RWPE2 (cell line): ENCODE measurements around the gene RNF31.

ENCODE experiments used
- ATAC-seq: fragments of 200-7000 bp; cut with Tn5 transposase; 3 replicates; pipeline ENCODE4 v1.9.1; 2021; ENCODE audit warnings: low read depth
- DNase-seq: peaks from one replicate; pipeline ENCODE4 v3.0.0-alpha.2; 2020; ENCODE audit warnings: low spot score
- H3K27ac ChIP-seq: fragments of 450-650 bp; 2 replicates; pipeline ENCODE4 v1.5.1; 2017; ENCODE audit warnings: mild to moderate bottlenecking; ENCODE audit not compliant: poor library complexity, severe bottlenecking
- H3K27me3 ChIP-seq: fragments of 250-450 bp; sonication (Bioruptor Pico); 2 replicates; pipeline ENCODE4 v1.5.1; 2021; ENCODE audit warnings: mild to moderate bottlenecking, moderate library complexity; ENCODE audit not compliant: insufficient read depth, poor library complexity, severe bottlenecking
- H3K36me3 ChIP-seq: fragments of 250-450 bp; sonication (Bioruptor Pico); 2 replicates; pipeline ENCODE4 v1.5.1; 2020; ENCODE audit warnings: low read depth, mild to moderate bottlenecking, moderate library complexity
- H3K4me1 ChIP-seq: fragments of 250-450 bp; sonication (Bioruptor Pico); 2 replicates; pipeline ENCODE4 v1.5.1; 2021; ENCODE audit warnings: mild to moderate bottlenecking, moderate library complexity; ENCODE audit not compliant: insufficient read depth, poor library complexity, severe bottlenecking
- H3K4me3 ChIP-seq: fragments of 250-450 bp; sonication (Bioruptor Pico); 2 replicates; pipeline ENCODE4 v1.5.1; 2021; ENCODE audit warnings: mild to moderate bottlenecking, moderate library complexity; ENCODE audit not compliant: severe bottlenecking
- H3K9me3 ChIP-seq: fragments of 250-450 bp; sonication (Bioruptor Pico); 2 replicates; pipeline ENCODE4 v1.5.1; 2021; ENCODE audit warnings: mild to moderate bottlenecking, moderate library complexity; ENCODE audit not compliant: severe bottlenecking
- TF ChIP-seq, protein P1 (sequence below): fragments of 450-650 bp; IDR thresholded peaks from one replicate; pipeline ENCODE4 v1.5.1; 2017; ENCODE audit warnings: mild to moderate bottlenecking, moderate library complexity; ENCODE audit not compliant: poor library complexity, severe bottlenecking

Gene RNF31

DNA sequence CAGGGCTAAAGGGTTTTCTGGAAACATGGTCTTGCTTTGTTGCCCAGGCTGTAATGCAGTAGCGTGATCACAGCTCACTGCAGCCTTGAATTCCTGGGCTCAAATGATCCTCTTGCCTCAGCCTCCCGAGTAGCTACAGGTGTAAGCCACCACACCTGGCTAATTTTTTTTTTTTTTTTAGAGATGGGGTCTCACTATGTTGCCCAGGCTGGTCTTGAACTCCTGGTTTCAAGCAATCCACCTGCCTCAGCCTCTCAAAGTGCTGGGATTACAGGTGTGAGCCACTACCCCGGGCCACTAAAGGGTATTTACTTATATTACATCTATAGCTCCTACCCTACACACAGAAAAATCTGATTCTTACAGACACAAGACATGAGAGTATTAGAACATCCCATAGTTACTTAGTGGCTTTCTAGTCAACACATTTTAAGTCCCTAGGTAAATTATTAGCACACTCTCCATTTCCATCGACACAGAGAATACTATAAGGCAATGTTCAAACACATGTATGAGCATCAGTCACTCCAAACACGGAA is 38.9 kb upstream of the RNF31 start:
- DNase-seq: no peak
- ATAC-seq: peak; percentile 3; the same call in 1 of the 3 replicates
- peaks cover 9% of the 10 kb centered on the region for H3K36me3 ChIP-seq
- TF ChIP-seq, protein P1, sequence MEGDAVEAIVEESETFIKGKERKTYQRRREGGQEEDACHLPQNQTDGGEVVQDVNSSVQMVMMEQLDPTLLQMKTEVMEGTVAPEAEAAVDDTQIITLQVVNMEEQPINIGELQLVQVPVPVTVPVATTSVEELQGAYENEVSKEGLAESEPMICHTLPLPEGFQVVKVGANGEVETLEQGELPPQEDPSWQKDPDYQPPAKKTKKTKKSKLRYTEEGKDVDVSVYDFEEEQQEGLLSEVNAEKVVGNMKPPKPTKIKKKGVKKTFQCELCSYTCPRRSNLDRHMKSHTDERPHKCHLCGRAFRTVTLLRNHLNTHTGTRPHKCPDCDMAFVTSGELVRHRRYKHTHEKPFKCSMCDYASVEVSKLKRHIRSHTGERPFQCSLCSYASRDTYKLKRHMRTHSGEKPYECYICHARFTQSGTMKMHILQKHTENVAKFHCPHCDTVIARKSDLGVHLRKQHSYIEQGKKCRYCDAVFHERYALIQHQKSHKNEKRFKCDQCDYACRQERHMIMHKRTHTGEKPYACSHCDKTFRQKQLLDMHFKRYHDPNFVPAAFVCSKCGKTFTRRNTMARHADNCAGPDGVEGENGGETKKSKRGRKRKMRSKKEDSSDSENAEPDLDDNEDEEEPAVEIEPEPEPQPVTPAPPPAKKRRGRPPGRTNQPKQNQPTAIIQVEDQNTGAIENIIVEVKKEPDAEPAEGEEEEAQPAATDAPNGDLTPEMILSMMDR: no peak
- H3K27ac ChIP-seq: no peak overlapping the region
- H3K9me3 ChIP-seq: no peaks in the 10 kb centered on the region
- no peaks in the 10 kb centered on the region for H3K27me3 ChIP-seq
- peaks cover 29% of the 10 kb centered on the region for H3K4me1 ChIP-seq
- H3K4me3 ChIP-seq: no peak overlapping the region

DNA sequence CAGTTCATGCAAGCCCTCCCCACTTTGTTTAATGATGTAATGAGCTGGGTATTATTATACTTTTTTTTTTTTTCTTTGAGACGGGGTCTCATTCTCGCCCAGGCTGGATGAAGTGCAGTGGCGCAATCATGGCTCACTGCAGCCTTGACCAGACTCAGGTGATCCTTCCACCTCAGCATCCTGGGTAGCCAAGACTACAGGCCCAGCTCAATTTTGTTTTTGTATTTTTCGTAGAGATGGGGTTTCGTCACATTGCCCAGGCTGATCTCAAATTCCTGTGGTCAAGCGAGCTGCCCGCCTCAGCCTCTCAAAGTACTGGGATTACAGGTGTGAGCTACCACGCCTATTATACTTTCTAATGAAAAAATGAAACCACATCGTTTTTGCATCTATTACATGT is 37.2 kb upstream of the RNF31 start:
- TF ChIP-seq, protein P1: no peak
- H3K4me3 ChIP-seq: no peak overlapping the region
- ATAC-seq (no peak), DNase-seq (no peak)
- H3K9me3 ChIP-seq: no peaks in the 10 kb centered on the region
- H3K27ac ChIP-seq: peak overlapping the region; percentile 11
- peaks cover 29% of the 10 kb centered on the region for H3K4me1 ChIP-seq
- H3K36me3 ChIP-seq: 0 out of 2 replicates have a peak, but pooled peaks cover under 1% of the 10 kb centered on the region
- H3K27me3 ChIP-seq: no peaks in the 10 kb centered on the region

DNA sequence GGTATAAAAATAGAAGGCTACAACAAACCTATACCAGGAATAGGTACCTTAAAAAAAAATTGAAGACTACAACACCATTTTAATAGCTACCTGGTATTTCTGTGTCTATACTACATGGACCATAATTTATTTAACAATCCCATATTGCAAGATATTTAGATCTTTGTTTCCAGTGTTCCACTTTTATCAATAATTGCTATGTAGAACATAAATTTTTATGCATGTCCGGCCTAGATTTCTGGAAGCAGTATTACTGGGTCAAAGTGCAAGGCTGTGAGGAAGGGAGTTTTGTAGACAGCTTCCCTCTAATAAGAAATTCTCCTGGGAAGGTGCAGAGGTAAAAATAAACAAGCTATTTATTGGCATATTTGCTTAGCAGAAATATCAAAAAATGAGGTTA is 36.8 kb upstream of the RNF31 start:
- H3K27me3 ChIP-seq: no peaks in the 10 kb centered on the region
- DNase-seq (no peak), ATAC-seq (no peak)
- no peaks in the 10 kb centered on the region for H3K36me3 ChIP-seq
- TF ChIP-seq, protein P1: no peak
- H3K4me3 ChIP-seq: no peak overlapping the region
- H3K9me3 ChIP-seq: no peaks in the 10 kb centered on the region
- H3K4me1 ChIP-seq: peaks cover 29% of the 10 kb centered on the region
- H3K27ac ChIP-seq: peak overlapping the region; percentile 11

DNA sequence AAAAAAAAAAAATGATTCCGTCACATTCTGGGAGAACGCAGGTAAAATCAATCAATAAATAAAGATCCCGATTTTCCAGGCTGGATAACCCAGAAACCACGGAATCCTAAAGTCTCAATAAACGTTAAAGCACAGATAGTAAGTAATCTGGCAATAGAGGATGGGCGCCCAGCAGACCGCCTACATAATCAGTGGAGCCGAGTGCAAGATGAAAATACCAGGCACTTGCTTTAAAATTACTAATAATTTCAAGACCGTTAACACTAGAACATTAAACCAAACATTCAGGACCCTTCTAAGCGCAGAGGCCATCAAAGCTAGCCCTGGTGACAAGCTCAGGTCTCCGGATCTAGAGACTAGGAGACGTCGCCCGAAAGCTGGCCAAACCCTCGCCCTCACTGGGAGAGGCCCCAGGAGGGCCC is 33.9 kb upstream of the RNF31 start:
- DNase-seq (no peak), ATAC-seq (peak; percentile 0; the same call in 2 of the 3 replicates)
- peaks cover 20% of the 10 kb centered on the region for H3K36me3 ChIP-seq
- H3K27ac ChIP-seq: peak overlapping the region; percentile 92
- H3K4me3 ChIP-seq: peak overlapping the region; percentile 57
- H3K9me3 ChIP-seq: no peaks in the 10 kb centered on the region
- no peaks in the 10 kb centered on the region for H3K27me3 ChIP-seq
- TF ChIP-seq, protein P1: no peak
- H3K4me1 ChIP-seq: peaks cover 20% of the 10 kb centered on the region

DNA sequence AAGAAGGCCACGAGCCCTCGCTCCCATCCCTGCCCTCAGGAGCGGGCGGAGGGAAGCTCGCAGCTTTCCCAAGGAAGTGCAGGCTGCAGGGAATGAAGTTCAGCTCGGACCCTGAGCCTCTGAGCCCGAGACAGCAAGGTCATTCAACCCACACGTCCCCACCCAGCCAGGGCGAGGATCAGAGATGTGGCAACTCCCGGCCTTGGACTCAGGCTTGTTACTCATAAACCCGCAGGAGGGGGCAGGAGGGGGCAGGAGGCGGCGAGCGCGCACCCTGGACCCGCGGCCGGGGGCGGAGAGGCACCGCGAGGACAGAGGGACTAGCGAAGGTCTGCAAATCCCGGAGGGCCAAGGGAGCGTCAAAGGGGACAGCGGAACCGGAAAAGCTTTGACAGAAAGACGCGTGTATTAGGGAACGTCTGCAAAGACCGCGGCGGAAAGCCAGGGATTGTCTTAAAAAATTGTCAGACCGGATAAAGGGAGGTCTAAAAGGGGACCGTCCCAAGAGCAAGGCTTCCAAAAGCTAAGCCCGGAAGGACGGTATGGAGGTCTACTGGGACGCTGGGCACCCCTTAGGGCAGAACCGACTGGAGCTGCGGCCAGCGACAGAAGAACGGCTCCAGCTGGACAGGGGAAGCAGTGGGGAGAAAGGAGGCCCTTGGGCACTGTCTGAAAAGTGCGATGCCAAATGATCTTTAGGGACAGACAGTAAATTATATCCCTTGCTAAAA is 33.3 kb upstream of the RNF31 start:
- Histone ChIP-seq H3K36me3 (peaks cover 26% of the 10 kb centered on the region), H3K4me1 (peaks cover 16% of the 10 kb centered on the region), H3K27ac (peak overlapping the region; percentile 92), H3K4me3 (peak overlapping the region; percentile 57), H3K27me3 (no peaks in the 10 kb centered on the region), H3K9me3 (no peaks in the 10 kb centered on the region)
- ATAC-seq: peak; percentile 50
- DNase-seq: peak; percentile 95
- TF ChIP-seq, protein P1: peak; percentile 8
